ENCODE measurements around the gene EIF4EBP2. TPM values are rescaled to one million over a fixed set of nuclear protein-coding genes. Genes with fewer than 3 reads are reported as not detected.

The EIF4EBP2 gene
- total RNA-seq, 1 donor from 2014 or later = 38.7 TPM

- DNase-seq (ENCODE audit: extremely low read depth, low read depth, low spot score) = no peak
Measured at GRCh38 chr10:70458329-70459060, 54.5 kb downstream of the EIF4EBP2 start.

DNA sequence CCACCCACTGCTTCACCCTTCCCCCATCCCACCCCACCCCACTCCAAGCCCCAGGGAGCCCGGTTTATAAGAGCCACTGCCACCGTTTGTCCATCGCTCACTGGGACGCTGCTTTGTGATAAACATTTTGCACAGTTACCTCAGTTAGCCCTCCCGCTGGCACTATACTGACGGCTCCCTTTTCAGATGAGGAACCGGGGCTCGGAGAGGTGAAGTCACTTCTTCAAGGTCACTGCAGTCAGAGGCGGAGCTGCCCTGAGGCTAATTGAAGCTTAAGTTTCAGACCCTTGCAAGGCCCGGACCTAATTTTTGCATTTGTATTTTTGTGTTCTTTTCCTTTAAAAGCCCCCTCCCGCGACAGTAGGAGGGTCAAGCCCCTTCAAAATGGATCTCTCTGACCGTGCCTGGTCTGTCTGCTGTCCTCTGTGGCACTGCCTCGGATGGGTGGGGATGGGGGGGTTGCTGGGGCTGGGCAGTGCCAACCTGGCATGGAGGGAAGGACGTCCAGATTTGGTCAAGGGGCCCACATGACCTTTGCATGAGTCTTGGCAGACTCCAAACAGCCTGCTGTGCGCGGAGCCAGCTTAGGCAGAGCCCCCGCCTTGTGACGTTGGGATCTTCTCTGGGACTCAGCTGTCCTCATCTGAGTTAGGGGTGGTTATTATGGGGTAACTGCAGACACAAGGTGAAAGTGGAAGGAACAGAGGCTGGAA lies 55.3 kb downstream of the EIF4EBP2 start:
- no peak for DNase-seq (ENCODE audit: extremely low read depth, low read depth, low spot score)

DNA sequence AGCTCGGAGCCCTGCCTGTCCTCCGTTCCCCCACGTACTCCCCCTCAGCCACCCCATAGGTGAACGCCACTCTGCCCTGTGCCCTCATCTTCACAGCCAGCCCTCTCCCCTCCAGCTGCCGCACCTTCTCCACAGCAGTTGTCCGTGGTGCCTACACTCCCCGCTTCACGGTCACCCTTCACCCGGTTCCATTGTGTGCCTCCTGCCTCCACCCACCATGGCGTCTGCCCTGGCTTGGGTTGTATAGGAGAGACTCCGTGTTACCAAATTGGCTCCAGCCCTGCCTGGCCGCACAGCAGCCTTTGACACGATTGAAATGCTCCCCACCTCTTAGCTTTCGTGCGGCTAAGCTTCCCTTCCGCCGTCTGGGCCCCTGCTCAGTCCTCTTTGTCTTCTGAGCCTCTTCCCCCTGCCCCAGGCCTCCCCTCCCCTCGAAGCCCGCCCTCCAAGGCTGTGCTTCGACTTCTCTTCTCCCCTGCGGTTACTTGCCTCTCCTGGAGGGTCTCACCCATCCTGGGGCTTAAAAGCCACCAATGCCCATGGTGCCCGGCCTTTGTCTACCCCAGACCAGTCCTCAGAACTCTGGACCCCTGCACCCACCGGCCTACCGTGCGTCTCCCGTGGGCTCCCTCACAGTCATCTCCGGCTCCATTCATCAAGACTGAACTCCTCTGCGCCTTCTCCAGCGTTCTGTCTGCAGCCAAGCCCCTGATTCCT lies 56.0 kb downstream of the EIF4EBP2 start:
- no peak for DNase-seq (ENCODE audit: extremely low read depth, low read depth, low spot score)

GRCh38 chr10:70461397-70462348 lies 57.7 kb downstream of the EIF4EBP2 start:
- no peak for DNase-seq (ENCODE audit: extremely low read depth, low read depth, low spot score)

DNA sequence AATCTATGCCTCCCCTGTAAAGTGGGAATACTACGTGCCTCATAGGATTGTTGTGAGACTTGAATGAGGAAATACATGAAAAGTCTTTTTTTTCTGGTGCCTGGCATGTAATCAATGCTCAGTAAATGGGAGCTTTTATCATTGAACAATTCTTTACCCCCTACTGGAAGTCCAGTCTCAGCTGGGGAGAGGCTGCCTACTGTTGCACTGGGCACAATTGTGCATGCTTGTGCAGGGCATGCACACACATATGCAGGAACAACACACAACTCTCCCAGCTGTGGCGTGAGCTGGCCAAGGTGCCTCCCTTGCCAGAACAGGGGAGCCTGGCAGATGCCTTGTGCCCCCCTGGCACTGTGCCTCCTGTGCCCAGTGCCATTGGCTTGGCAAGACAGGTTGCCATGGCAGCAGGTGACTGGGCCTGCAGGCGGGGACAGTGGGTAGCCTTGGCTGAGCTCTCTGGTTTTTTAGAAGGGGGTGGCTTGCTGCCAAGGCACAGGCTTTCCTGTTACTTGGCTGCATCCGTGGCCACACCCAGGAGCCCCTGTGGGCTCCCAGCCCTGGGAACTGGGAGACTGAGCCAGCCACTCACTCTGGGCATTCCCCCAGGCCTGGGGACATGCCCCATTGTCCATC lies 58.5 kb downstream of the EIF4EBP2 start:
- DNase-seq (ENCODE audit: extremely low read depth, low read depth, low spot score) = no peak

- no peak for DNase-seq (ENCODE audit: extremely low read depth, low read depth, low spot score)
Measured at GRCh38 chr10:70465278-70465677, 61.3 kb downstream of the EIF4EBP2 start.

DNA sequence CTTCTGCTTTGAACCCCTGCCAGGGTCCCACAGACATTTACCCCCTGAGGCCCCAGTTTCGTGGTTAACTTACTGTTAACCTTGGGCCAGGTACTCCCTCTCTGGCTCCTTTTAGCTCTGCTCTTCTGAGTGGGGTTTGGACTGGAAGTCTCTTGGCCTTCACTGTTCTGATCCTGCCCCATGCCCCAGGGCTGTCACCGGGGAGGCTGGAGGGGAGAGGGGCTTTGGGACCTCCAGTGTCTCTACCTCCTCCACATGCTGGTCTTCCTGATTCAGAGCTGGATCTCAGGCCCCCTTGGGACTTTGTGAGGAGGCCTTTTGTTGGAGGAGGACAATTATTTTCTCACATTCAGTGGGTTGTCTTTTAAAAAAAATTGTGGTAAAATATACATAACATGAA lies 61.9 kb downstream of the EIF4EBP2 start:
- DNase-seq (ENCODE audit: extremely low read depth, low read depth, low spot score) = no peak

GRCh38 chr10:70466951-70467350 lies 63.0 kb downstream of the EIF4EBP2 start:
- DNase-seq (ENCODE audit: extremely low read depth, low read depth, low spot score) = no peak

DNA sequence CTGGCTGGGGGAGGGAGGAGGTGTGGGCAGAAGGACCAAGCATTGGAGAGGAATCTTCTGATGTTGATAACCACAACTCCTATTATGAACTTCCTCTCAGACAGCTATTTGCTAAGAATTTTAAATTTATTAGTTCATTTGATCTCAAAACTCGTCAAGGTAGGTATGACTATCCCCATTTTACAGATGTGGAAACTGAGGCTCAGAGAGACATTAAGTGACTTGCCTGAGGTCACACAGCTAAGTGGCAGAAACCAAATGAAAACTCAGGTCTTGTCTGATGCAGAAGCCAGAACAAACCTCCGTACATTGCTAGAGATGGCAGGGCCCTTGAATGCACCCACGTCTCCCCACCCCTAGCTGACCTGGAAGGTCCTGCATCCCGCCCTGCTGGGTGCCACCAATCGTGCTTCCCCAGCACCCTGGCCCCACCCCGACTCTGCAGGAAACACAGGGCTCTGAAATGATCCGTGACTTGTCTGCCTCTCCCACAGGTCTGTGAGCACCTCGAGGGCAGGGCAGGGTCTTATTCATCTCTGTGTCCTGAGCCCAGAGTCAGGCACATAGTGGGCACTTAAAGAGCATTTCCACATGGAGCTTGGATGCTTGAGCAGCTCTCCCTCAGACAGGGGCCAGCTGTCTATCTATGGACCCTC lies 69.0 kb downstream of the EIF4EBP2 start:
- no peak for DNase-seq (ENCODE audit: extremely low read depth, low read depth, low spot score)

GRCh38 chr10:70474780-70475179 lies 70.8 kb downstream of the EIF4EBP2 start:
- DNase-seq (ENCODE audit: extremely low read depth, low read depth, low spot score) = no peak

DNA sequence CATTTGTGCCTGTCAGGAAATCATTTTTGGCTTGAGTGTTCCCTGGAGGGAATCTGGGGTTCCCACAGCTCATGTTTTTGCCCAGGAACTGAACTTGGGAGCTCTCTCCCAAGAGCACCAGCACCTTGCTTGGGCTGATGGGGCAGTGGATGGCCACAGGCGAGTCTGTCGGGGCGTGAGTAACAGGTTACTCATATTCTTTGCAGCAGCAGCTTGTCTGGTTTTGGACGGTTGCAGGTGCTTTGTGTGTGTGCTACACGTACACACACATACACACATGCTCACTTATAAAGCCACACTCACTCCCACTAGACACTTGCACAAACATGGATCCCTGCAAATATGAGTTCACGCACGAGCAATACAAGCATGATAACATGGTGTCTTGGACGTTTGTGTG lies 71.7 kb downstream of the EIF4EBP2 start:
- no peak for DNase-seq (ENCODE audit: extremely low read depth, low read depth, low spot score)

DNA sequence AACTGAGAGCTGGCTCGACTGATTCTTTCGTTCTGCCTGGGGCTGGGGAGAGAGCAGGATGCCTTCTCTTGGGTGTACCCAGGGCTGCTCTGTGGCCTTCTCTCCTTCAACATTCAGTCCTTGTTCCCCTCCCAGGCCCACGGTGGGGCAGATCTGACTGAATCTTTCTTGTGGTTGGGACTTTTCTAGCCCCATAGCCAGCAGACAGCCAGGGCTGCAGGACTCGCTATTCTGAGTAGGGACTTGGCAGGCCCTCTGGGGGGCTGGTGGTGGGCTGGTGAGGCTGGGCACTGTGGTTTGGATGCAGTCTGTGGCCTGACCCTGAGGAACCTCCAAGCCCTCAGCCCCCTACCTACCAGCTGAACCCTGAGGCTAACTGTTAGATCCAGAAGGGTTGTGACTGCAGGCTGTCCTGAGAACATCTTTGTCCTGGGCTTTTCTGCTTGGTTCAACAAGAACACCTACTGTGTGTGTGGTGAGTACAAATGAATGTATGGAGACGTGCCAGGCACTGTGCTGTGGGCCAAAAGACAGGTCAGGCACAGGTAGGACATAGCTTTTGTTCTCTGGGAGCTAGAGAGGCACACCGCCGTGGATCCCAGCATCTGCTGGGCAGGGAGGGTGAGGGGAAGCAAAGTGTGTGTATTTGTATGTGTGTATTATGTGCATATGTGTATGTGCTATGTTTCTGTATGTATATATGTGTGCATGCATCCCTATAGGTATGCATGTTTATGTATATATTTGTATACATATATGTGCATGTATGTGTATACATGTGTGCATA lies 72.5 kb downstream of the EIF4EBP2 start:
- no peak for DNase-seq (ENCODE audit: extremely low read depth, low read depth, low spot score)

DNA sequence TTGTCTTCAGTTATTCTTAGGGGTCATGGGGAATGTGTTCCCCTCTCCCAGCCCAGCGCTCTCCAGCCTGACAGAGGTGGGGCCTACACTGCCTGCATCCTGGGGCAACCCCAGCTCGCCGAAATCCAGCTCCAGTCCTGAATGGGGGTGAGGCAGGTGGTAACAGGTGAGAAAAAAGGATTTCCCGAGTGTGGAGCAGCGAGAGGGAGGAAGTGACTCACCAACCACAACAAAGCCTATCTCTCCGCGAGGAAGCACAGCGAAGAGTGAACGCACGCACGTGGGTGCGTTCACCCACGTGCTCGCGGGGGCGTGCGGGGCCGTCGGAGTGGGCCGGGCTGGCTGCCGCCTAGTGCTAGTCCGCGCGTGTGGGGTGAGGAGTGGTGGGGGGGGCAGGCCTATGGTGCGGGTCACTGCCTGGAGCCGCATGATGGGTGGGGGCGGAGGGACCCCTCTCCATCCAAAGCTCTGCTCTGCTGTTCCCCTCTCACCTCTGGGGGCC lies 73.8 kb downstream of the EIF4EBP2 start:
- no peak for DNase-seq (ENCODE audit: extremely low read depth, low read depth, low spot score)

Other genes starting within 250 kb of the EIF4EBP2 start
- 68.7 and 83.9 TPM in 2 replicates for gene SAR1A, start 233.6 kb upstream of the EIF4EBP2 start, total RNA-seq
- 93.2 and 93.6 TPM in 2 replicates for gene PPA1, start 170.7 kb upstream of the EIF4EBP2 start, total RNA-seq
- not detected in 2 replicates for gene NPFFR1, start 120.1 kb upstream of the EIF4EBP2 start, total RNA-seq
- 18.3 and 29.2 TPM in 2 replicates for gene LRRC20, start 21.5 kb upstream of the EIF4EBP2 start, total RNA-seq
- not detected in 2 replicates for gene NODAL, start 37.5 kb downstream of the EIF4EBP2 start, total RNA-seq
- gene PALD1, start 74.6 kb downstream of the EIF4EBP2 start, total RNA-seq = 94.9 and 197 TPM in 2 replicates
- not detected in 2 replicates for gene PRF1, start 198.6 kb downstream of the EIF4EBP2 start, total RNA-seq

All from glomerular endothelial cell (primary cell).